Measurements from ENCODE around the gene MX2.

Gene MX2

GRCh38 chr21:41366522-41367151, 4.8 kb downstream of the MX2 start:
- DNase-seq: no peak

GRCh38 chr21:41367301-41367944, 5.6 kb downstream of the MX2 start:
- no peak for DNase-seq

- no peak for DNase-seq
Observed at GRCh38 chr21:41367945-41368734, 6.3 kb downstream of the MX2 start.

GRCh38 chr21:41368735-41369104, 6.9 kb downstream of the MX2 start:
- DNase-seq: no peak

- DNase-seq: no peak
Observed at GRCh38 chr21:41369105-41369919, 7.5 kb downstream of the MX2 start.

- DNase-seq: no peak
Observed at GRCh38 chr21:41369920-41370839, 8.4 kb downstream of the MX2 start.

GRCh38 chr21:41370840-41371684, 9.2 kb downstream of the MX2 start:
- no peak for DNase-seq

- DNase-seq: no peak
Observed at GRCh38 chr21:41371685-41372030, 9.8 kb downstream of the MX2 start.

- no peak for DNase-seq
Observed at GRCh38 chr21:41373253-41373652, 11.4 kb downstream of the MX2 start.

- DNase-seq: no peak
Observed at GRCh38 chr21:41373763-41374162, 11.9 kb downstream of the MX2 start.

GRCh38 chr21:41374177-41374712, 12.4 kb downstream of the MX2 start:
- no peak for DNase-seq

- no peak for DNase-seq
Observed at GRCh38 chr21:41374867-41375533, 13.2 kb downstream of the MX2 start.

GRCh38 chr21:41375875-41376274, 14.0 kb downstream of the MX2 start:
- DNase-seq: no peak

GRCh38 chr21:41377715-41378114, 15.9 kb downstream of the MX2 start:
- no peak for DNase-seq

- DNase-seq: no peak
Observed at GRCh38 chr21:41378849-41379248, 17.0 kb downstream of the MX2 start.

- DNase-seq: no peak
Observed at GRCh38 chr21:41379901-41380300, 18.1 kb downstream of the MX2 start.

- DNase-seq: no peak
Observed at GRCh38 chr21:41381731-41382130, 19.9 kb downstream of the MX2 start.

- no peak for DNase-seq
Observed at GRCh38 chr21:41387042-41387819, 25.4 kb downstream of the MX2 start.

- no peak for DNase-seq
Observed at GRCh38 chr21:41387824-41388223, 26.0 kb downstream of the MX2 start.

GRCh38 chr21:41388259-41388658, 26.4 kb downstream of the MX2 start:
- no peak for DNase-seq
